GM18519 (cell line): ENCODE data around the gene PSMG4.

Experiments
- ATAC-seq: cut with Tn5 transposase; IDR thresholded peaks from one replicate; pipeline ENCODE4 v1.9.1; 2021; ENCODE audit warnings: mild to moderate bottlenecking, moderate library complexity; ENCODE audit not compliant: unreplicated experiment, low FRiP score

The PSMG4 gene

DNA sequence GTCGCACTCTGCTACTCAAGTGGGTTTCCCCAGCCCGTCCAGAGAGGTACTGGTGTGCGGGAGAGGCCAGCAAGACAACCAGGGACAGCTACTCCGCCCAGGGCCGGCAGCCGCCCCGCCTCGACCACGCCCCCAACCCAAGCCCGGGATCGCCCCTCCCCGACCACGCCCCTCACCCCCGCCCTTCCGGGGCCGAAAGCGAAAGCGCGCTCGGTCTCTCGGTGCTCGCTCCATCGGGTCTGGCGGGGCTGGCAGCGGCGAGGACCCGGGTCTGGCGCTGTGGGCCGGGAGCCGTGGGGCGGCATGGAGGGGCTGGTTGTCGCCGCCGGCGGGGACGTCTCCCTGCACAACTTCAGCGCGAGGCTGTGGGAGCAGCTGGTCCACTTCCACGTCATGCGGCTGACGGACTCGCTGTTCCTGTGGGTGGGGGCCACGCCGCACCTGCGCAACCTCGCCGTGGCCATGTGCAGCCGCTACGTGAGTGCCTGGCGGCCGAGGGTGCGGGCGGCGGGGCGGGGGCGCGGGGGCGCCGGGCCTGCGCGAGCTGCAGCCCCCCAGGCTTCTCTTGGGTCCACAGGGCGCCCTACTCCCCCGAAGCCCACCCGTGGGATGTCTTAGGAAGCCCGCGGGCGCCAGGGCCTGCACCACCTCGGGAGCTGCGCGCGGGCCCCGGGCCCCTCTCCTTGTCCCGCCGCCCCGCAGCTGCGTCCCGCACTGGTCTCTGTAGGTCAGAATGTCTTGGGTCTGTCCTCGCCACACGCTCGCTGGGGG is at the start of gene PSMG4:
Gene PSMG4 (plus strand): TSS at position 228 of the 771 bp plus-strand sequence. CDS start 76 bp downstream, at position 304.
- ATAC-seq: peak; percentile 54

- ATAC-seq: no peak
These were observed 49.4 kb upstream of the PSMG4 start for GRCh38 chr6:3209114-3210023.

GRCh38 chr6:3210024-3210610 is 48.6 kb upstream of the PSMG4 start:
- ATAC-seq: no peak

GRCh38 chr6:3211681-3212080 is 47.1 kb upstream of the PSMG4 start:
- no peak for ATAC-seq

- ATAC-seq: no peak
These were observed 46.5 kb upstream of the PSMG4 start for GRCh38 chr6:3212261-3212660.

GRCh38 chr6:3213334-3213695 is 45.4 kb upstream of the PSMG4 start:
- no peak for ATAC-seq

DNA sequence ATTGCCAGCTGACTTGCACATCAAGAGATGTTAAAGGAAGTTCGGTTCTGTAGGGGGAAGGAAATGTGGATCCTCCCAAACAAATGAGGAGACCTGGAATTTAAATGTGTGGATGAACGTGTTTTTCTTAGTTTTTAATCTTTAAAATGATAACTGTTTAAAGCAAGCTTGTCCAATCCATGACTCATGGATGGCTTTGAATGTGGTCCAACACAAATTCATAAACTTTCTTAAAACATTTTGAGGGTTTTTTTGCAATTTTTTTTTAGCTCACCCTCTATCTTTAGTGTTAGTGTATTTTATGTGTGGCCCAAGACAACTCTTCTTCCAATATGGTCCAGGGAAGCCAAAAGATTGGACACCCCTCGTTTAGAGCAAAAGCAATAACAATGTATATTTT is 43.8 kb upstream of the PSMG4 start:
- no peak for ATAC-seq

DNA sequence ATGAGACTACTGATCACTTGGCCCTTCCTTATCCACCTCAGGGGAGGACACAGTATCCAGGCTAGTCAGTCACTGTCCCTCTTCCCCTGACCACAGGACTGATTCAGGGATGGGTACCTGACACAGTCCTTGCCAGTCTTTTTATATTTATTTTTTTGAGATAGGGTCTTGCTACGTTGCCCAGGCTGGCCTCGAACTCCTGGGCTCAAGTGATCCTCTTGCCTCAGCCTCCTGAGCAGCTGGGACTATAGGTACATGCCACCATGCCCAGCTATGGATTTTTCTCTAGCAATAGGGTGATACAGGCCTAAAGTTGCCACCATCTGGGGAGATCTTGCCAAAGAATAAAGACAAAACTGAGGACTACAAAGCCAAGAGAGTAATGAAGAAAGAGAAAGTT is 41.5 kb upstream of the PSMG4 start:
- ATAC-seq: no peak

DNA sequence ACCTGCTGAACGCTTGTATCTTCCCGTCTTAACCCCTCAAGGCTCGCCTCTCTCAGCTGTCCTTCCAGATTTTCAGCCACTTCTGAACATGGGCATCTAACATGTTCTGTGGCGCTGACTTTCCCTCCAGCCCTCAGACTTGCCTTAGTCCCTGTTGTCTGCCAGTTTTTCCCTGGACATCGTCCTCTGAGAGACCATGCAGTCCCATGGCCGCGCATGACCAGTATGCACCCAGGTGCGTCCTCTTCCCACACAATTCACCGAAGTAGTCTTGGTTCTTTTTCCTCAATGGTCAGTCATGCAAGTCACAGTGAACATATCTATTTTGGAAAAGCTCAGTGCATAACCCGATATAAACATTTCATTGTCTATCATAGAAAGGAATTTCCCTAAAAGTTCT is 40.5 kb upstream of the PSMG4 start:
- no peak for ATAC-seq

DNA sequence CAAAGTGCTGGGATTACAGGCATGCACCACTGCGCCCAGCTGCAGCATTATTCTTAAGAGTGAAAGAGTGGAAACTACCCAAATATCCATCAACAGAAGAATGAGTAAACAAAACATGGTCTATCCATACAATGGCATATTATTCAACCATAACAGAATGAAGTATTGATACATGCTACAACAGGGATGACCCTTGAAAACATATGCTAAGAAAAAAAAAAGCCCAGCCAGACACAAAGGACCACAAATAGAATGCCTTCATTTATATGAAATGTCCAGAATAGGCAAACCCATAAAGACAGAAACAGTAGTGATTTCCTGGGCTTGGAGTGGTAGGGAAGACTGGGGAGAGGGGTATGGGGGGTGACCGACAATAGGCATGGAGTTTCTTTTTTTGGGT is 38.4 kb upstream of the PSMG4 start:
- no peak for ATAC-seq

DNA sequence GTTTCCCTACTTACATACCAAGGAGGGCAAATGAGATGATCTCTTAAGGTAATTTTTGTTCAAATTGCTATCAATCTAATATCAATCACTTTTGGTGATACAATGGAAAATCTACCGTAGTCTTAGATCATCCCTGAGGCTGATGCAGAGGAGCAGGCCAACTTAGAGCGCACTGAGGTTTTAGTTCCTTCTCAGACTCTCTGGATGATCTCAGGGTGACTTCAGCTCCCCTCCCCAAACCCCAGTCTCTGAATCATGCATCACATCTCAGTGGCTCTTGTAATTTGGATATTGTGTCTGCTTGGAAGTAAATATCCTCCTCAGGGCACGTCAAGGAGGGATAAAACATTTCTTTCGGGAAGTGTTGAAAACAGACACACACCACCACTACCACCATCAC is 37.2 kb upstream of the PSMG4 start:
- ATAC-seq: no peak

DNA sequence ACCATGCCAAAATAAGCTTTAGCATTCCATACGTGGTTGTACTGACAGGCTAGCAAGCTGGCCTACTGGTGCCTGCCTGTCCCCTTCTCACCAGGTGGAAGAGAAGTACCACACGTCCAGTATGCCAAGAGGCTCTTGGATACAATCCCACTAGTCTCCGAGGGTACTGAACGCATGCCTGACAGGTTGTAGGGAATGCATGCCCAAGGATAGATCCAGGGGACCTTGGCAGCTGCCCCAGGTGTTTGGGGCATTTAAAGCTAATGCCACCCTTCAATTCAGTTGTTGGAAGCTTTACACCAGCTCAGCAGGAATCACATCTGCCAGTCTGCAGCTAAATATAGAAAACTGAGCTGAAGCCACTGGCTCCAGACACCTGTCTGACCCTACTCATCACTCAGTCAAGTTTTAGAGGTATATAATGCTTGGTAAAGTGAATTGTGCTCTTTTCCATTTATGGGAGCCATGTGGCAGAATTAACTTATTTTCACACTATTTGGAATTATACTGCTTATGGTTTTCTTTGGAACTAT is 36.2 kb upstream of the PSMG4 start:
- no peak for ATAC-seq

DNA sequence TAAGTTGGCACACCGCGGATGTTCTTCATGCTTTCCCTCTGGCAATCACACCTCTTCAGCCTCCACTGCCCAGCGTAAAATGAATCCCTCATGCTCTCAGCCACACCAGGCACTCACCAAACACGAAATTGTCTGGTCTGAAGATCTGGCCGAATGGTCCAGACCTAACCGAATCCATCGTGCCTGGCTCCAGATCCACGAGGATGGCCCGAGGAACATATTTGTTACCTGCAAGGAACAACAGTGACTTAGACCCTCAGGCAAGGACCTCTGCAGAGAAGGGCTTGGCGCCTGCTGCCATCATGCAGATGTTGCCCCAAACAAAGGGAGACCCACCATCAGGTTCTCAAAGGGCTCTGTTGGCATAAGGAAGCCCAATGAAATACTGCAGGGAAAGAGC is 32.7 kb upstream of the PSMG4 start:
- ATAC-seq: no peak

- no peak for ATAC-seq
These were observed 32.0 kb upstream of the PSMG4 start for GRCh38 chr6:3226481-3227362.

- ATAC-seq: no peak
These were observed 31.2 kb upstream of the PSMG4 start, which contains the start of gene TUBB2B for GRCh38 chr6:3227363-3228045. TSS of gene TUBB2B (minus strand) at chr6:3227653. CDS start at chr6:3227543, 110 bp downstream.

GRCh38 chr6:3228046-3228671 is 30.6 kb upstream of the PSMG4 start:
- no peak for ATAC-seq

- no peak for ATAC-seq
These were observed 29.8 kb upstream of the PSMG4 start for GRCh38 chr6:3228771-3229565.

DNA sequence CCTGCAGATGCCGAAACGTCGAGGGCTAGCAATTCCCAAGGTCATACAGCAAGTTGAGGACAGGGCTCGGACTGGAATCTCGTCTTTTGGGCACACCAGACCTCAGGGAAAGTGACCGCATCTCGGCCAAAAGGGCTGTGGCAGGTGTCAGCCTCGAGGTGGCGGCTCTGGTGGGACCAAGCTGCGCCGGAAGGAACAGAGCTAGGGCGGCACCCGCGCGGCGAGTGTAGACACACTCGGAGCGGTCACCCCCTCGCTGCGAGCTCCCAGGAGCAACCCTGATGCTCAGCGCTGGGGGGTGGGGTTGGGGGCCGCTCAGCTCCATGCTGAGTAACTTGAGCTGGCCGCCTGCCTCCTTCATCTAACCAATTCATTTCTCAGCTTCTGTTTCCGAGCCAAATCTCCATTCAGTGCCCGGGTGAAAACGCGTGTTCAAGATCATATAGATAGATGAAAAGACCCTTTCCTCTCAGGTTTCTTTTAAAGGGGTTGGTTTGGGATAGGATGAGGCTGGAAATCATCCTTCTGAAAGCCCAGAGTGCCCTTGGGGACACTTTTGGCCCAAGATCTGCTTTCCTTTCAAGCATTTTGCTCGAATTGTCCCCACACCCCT is 29.1 kb upstream of the PSMG4 start:
- no peak for ATAC-seq
